SK-N-SH treated with all-trans-retinoic acid at 6 μM for 48 hours (cell line): ENCODE measurements around the gene MBNL3.

ENCODE experiments used
- ATAC-seq: fragments of 200-7000 bp; cut with Tn5 transposase; 3 replicates; pipeline ENCODE4 v1.9.1; 2020; ENCODE audit warnings: mild to moderate bottlenecking, moderate library complexity
- ARNTL ChIP-seq: fragments of 450-650 bp; formaldehyde crosslinking; IDR thresholded peaks from 2 replicates; pipeline ENCODE4 v1.5.0; 2020; ENCODE audit warnings: low read depth, mild to moderate bottlenecking, moderate library complexity, borderline replicate concordance
- BACH2 ChIP-seq: fragments of 250-450 bp; sonication (Bioruptor Pico); IDR thresholded peaks from 2 replicates; pipeline ENCODE4 v1.9.0; 2021; ENCODE audit warnings: mild to moderate bottlenecking, borderline replicate concordance
- CSDC2 ChIP-seq: fragments of 250-450 bp; sonication (Bioruptor Pico); IDR thresholded peaks from 2 replicates; pipeline ENCODE4 v1.5.0; 2020; ENCODE audit warnings: mild to moderate bottlenecking, moderate library complexity
- ESRRG ChIP-seq: fragments of 250-450 bp; sonication (Bioruptor Pico); IDR thresholded peaks from 2 replicates; pipeline ENCODE4 v1.6.1; 2021; ENCODE audit warnings: mild to moderate bottlenecking
- ISL1 ChIP-seq: fragments of 250-450 bp; sonication (Bioruptor Pico); IDR thresholded peaks from 2 replicates; pipeline ENCODE4 v2.1.2; 2022; ENCODE audit warnings: mild to moderate bottlenecking, moderate library complexity
- OSR1 ChIP-seq: fragments of 250-450 bp; sonication (Bioruptor Pico); IDR thresholded peaks from 2 replicates; pipeline ENCODE4 v1.8.0; 2022; ENCODE audit warnings: moderate library complexity, mild to moderate bottlenecking, inconsistent platforms
- SNAI2 ChIP-seq: fragments of 250-450 bp; sonication (Bioruptor Pico); IDR thresholded peaks from 2 replicates; pipeline ENCODE4 v1.5.0; 2020; ENCODE audit warnings: mild to moderate bottlenecking, moderate library complexity
- TCF4 ChIP-seq: fragments of 250-450 bp; sonication (Bioruptor Pico); IDR thresholded peaks from 2 replicates; pipeline ENCODE4 v1.8.0; 2021; ENCODE audit warnings: mild to moderate bottlenecking, moderate library complexity, borderline replicate concordance
- TOX ChIP-seq: fragments of 250-450 bp; sonication (Bioruptor Pico); IDR thresholded peaks from 2 replicates; pipeline ENCODE4 v1.8.0; 2021; ENCODE audit warnings: mild to moderate bottlenecking, moderate library complexity, borderline replicate concordance
- ZC3H10 ChIP-seq: fragments of 250-450 bp; sonication (Bioruptor Pico); IDR thresholded peaks from 2 replicates; pipeline ENCODE4 v1.5.1; 2021; ENCODE audit warnings: mild to moderate bottlenecking, moderate library complexity
- ZFP3 ChIP-seq: fragments of 250-450 bp; sonication (Bioruptor Pico); IDR thresholded peaks from 2 replicates; pipeline ENCODE4 v1.5.0; 2020; ENCODE audit warnings: mild to moderate bottlenecking, moderate library complexity
- ZFP30 ChIP-seq: fragments of 450-650 bp; formaldehyde crosslinking; IDR thresholded peaks from 2 replicates; pipeline ENCODE4 v1.5.0; 2022; ENCODE audit warnings: mild to moderate bottlenecking, moderate library complexity
- ZNF565 ChIP-seq: fragments of 450-650 bp; formaldehyde crosslinking; conservative IDR thresholded peaks from 2 replicates; pipeline ENCODE4 v1.5.0; 2020; ENCODE audit warnings: low read depth, mild to moderate bottlenecking, moderate library complexity
- ZNF70 ChIP-seq: fragments of 450-650 bp; formaldehyde crosslinking; IDR thresholded peaks from 2 replicates; pipeline ENCODE4 v1.5.0; 2020; ENCODE audit warnings: mild to moderate bottlenecking, moderate library complexity
- TF ChIP-seq, protein P1 (sequence below): fragments of 250-450 bp; sonication (Bioruptor Pico); IDR thresholded peaks from 2 replicates; pipeline ENCODE4 v1.5.1; 2020; ENCODE audit warnings: low read depth, mild to moderate bottlenecking, moderate library complexity
- TF ChIP-seq, protein P2 (sequence below): fragments of 250-450 bp; sonication (Bioruptor Pico); IDR thresholded peaks from 2 replicates; pipeline ENCODE4 v1.8.0; 2020; ENCODE audit warnings: mild to moderate bottlenecking, moderate library complexity, borderline replicate concordance
- TF ChIP-seq, protein P3 (sequence below): fragments of 250-450 bp; sonication (Bioruptor Pico); IDR thresholded peaks from 2 replicates; pipeline ENCODE4 v1.5.0; 2020; ENCODE audit warnings: mild to moderate bottlenecking, moderate library complexity
- TF ChIP-seq, protein P4 (sequence below): fragments of 250-450 bp; sonication (Bioruptor Pico); IDR thresholded peaks from 2 replicates; pipeline ENCODE4 v1.8.0; 2021; ENCODE audit warnings: low read depth, mild to moderate bottlenecking, moderate library complexity, borderline replicate concordance
- TF ChIP-seq, protein P5 (sequence below): fragments of 250-450 bp; sonication (Bioruptor Pico); IDR thresholded peaks from 2 replicates; pipeline ENCODE4 v1.5.1; 2021; ENCODE audit warnings: mild to moderate bottlenecking, moderate library complexity

Gene MBNL3

DNA sequence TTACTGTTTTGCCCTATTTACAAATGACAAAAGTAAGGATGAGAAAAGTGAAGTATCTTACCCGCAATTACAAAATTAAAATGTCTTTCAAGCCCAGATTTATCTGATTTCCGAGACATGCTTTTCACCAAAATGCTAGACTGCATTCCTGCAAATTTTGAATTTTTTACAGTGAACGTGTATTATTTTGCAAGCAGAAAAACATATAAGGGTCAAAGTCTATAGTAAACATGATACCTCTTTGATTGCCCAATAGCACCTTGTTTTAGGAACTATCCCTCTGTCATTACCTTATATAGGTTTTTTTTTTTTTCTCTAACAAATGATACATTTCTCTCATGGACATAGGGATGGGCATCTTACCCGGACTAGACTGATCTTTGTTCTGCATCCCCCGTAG lies 135.4 kb downstream of the MBNL3 start (continued):
- TF ChIP-seq, protein P1, sequence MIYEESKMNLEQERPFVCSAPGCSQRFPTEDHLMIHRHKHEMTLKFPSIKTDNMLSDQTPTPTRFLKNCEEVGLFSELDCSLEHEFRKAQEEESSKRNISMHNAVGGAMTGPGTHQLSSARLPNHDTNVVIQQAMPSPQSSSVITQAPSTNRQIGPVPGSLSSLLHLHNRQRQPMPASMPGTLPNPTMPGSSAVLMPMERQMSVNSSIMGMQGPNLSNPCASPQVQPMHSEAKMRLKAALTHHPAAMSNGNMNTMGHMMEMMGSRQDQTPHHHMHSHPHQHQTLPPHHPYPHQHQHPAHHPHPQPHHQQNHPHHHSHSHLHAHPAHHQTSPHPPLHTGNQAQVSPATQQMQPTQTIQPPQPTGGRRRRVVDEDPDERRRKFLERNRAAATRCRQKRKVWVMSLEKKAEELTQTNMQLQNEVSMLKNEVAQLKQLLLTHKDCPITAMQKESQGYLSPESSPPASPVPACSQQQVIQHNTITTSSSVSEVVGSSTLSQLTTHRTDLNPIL (CRISPR knock-in tag): no peak
- TF ChIP-seq TOX (CRISPR knock-in tag) (no peak), ZFP3 (no peak), CSDC2 (CRISPR knock-in tag) (no peak), BACH2 (no peak), OSR1 (CRISPR knock-in tag) (no peak), ZNF70 (CRISPR knock-in tag) (no peak), ZFP30 (no peak)

DNA sequence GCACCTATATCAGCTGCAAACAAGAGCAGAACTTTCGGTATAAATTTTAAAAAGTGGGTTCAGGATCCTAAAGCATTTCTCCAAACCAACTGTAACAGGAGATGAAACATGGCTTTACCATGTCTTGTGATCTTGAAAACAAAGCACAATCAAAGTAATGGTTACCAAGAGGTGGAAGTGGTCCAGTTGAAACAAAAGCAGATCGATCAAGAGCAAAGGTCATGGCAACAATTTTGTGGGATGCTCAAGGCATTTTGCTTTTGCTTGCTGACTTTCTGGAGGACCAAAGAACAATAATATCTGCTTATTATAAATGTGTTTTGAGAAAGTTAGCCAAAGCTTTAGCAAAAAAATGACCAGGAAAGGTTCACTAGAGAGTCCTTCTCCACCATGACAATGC lies 152.7 kb downstream of the MBNL3 start:
- TF ChIP-seq, protein P2, sequence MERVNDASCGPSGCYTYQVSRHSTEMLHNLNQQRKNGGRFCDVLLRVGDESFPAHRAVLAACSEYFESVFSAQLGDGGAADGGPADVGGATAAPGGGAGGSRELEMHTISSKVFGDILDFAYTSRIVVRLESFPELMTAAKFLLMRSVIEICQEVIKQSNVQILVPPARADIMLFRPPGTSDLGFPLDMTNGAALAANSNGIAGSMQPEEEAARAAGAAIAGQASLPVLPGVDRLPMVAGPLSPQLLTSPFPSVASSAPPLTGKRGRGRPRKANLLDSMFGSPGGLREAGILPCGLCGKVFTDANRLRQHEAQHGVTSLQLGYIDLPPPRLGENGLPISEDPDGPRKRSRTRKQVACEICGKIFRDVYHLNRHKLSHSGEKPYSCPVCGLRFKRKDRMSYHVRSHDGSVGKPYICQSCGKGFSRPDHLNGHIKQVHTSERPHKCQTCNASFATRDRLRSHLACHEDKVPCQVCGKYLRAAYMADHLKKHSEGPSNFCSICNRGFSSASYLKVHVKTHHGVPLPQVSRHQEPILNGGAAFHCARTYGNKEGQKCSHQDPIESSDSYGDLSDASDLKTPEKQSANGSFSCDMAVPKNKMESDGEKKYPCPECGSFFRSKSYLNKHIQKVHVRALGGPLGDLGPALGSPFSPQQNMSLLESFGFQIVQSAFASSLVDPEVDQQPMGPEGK (CRISPR knock-in tag): no peak
- TF ChIP-seq, protein P3, sequence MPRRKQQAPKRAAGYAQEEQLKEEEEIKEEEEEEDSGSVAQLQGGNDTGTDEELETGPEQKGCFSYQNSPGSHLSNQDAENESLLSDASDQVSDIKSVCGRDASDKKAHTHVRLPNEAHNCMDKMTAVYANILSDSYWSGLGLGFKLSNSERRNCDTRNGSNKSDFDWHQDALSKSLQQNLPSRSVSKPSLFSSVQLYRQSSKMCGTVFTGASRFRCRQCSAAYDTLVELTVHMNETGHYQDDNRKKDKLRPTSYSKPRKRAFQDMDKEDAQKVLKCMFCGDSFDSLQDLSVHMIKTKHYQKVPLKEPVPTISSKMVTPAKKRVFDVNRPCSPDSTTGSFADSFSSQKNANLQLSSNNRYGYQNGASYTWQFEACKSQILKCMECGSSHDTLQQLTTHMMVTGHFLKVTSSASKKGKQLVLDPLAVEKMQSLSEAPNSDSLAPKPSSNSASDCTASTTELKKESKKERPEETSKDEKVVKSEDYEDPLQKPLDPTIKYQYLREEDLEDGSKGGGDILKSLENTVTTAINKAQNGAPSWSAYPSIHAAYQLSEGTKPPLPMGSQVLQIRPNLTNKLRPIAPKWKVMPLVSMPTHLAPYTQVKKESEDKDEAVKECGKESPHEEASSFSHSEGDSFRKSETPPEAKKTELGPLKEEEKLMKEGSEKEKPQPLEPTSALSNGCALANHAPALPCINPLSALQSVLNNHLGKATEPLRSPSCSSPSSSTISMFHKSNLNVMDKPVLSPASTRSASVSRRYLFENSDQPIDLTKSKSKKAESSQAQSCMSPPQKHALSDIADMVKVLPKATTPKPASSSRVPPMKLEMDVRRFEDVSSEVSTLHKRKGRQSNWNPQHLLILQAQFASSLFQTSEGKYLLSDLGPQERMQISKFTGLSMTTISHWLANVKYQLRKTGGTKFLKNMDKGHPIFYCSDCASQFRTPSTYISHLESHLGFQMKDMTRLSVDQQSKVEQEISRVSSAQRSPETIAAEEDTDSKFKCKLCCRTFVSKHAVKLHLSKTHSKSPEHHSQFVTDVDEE (CRISPR knock-in tag): no peak
- TF ChIP-seq TOX (CRISPR knock-in tag) (no peak), OSR1 (CRISPR knock-in tag) (no peak), ZFP30 (no peak), ESRRG (CRISPR knock-in tag) (no peak), ZFP3 (no peak), ARNTL (CRISPR knock-in tag) (no peak), ISL1 (CRISPR knock-in tag) (no peak)
- TF ChIP-seq, protein P1 (CRISPR knock-in tag): no peak
- TF ChIP-seq, protein P4, sequence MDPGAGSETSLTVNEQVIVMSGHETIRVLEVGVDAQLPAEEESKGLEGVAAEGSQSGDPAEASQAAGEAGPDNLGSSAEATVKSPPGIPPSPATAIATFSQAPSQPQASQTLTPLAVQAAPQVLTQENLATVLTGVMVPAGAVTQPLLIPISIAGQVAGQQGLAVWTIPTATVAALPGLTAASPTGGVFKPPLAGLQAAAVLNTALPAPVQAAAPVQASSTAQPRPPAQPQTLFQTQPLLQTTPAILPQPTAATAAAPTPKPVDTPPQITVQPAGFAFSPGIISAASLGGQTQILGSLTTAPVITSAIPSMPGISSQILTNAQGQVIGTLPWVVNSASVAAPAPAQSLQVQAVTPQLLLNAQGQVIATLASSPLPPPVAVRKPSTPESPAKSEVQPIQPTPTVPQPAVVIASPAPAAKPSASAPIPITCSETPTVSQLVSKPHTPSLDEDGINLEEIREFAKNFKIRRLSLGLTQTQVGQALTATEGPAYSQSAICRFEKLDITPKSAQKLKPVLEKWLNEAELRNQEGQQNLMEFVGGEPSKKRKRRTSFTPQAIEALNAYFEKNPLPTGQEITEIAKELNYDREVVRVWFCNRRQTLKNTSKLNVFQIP (CRISPR knock-in tag): no peak
- TF ChIP-seq, all 23 proteins: peak for 0

DNA sequence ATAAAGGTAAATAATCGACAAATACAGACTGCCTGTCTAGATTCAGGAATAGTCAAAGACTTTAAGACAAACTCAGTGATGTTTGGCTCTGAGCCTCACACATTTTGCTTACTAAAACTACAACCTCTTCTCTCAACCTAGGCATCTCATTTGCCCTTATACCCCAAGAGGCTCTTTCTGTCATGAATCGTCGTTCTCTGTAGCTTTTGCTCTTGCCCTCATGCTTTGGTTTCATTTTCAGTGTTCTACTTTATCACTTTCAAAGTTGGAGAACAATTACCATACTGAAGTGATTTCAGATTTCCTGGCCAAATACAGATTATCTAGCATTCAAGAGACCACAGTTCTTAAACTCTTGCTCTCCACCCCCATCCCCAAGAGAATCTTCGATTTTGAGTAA lies 155.5 kb downstream of the MBNL3 start:
- no peak for TF ChIP-seq TCF4 (CRISPR knock-in tag)
- TF ChIP-seq OSR1 (CRISPR knock-in tag): no peak
- TF ChIP-seq ZC3H10 (CRISPR knock-in tag): no peak
- no peak for TF ChIP-seq ZNF565 (CRISPR knock-in tag)
- TF ChIP-seq ARNTL (CRISPR knock-in tag): no peak
- TF ChIP-seq, protein P5, sequence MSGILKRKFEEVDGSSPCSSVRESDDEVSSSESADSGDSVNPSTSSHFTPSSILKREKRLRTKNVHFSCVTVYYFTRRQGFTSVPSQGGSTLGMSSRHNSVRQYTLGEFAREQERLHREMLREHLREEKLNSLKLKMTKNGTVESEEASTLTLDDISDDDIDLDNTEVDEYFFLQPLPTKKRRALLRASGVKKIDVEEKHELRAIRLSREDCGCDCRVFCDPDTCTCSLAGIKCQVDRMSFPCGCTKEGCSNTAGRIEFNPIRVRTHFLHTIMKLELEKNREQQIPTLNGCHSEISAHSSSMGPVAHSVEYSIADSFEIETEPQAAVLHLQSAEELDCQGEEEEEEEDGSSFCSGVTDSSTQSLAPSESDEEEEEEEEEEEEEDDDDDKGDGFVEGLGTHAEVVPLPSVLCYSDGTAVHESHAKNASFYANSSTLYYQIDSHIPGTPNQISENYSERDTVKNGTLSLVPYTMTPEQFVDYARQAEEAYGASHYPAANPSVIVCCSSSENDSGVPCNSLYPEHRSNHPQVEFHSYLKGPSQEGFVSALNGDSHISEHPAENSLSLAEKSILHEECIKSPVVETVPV (CRISPR knock-in tag): no peak
- no peak for TF ChIP-seq TOX (CRISPR knock-in tag)
- TF ChIP-seq SNAI2 (CRISPR knock-in tag): no peak
- no peak for ATAC-seq

More for the DNA sequence above, 152.7 kb downstream of the MBNL3 start:
- no peak for ATAC-seq
